Activated naive CD8-positive, alpha-beta T cell treated with anti-CD3 and anti-CD28 coated beads, Interleukin-2, amount 50 U/mL, for 16 hours (primary cell): ENCODE measurements around the gene PON1.

Experiments
- DNase-seq: peaks from one replicate; pipeline ENCODE4 v3.0.0-alpha.2; 2020; ENCODE audit warnings: low read depth, low spot score

Gene PON1

DNA sequence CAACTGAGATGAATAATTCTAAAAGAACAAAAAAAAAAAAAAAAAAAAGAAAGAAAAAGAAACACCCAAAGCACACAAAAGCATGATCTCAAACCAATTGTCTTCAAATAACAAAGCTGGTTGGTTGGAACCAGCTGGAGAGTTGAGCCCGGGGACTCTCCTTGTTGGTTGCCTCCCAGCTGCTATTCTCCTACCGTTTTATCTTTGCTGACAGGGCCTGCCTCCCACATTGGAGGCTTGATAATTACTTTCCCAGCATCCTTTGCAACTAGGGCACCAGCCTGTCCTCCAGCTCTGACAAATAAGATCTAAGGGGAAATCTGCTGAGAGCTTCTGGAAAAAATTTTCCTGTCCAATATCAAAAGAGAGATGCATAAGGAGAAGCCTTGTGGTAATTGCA, 6.8 kb downstream of the PON1 start:
- no peak for DNase-seq

- DNase-seq: no peak
Measured at GRCh38 chr7:95316588-95316987, 7.7 kb downstream of the PON1 start.

DNA sequence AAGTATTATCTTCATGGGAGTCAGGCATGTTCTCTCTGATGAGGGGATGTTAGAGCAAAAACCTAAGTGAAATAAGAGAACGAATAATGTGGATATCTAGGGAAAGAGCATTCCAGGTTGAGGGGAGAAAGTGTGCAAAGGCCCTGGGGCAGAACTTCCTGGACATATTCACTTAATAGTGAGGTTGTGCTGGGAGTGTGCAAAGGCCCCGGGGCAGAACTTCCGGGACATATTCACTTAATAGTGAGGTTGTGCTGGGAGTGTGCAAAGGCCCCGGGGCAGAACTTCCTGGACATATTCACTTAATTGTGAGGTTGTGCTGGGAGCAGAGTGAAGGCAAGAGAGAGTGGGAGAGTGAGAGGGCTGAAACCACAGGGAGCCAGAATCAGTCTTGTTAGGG, 11.8 kb downstream of the PON1 start:
- no peak for DNase-seq

DNA sequence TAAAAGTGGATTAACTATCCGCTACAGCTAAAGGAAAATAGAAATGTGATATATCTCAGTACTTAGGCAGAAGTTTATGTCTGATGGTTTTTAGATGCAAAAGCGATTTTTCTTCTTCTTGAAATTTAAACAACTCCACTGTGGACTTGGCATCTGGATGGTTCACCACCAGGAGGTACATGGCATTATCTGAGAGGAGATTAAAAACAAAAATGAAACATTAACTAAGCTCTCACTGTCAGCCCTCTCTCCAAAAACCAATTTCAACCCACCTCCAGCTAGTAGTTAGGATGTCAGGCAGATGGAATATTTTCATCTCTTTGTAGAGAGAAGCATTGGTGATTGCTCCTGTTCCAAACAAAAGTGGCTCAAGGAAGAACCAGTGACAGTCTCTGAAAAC, 12.9 kb downstream of the PON1 start:
- no peak for DNase-seq

DNA sequence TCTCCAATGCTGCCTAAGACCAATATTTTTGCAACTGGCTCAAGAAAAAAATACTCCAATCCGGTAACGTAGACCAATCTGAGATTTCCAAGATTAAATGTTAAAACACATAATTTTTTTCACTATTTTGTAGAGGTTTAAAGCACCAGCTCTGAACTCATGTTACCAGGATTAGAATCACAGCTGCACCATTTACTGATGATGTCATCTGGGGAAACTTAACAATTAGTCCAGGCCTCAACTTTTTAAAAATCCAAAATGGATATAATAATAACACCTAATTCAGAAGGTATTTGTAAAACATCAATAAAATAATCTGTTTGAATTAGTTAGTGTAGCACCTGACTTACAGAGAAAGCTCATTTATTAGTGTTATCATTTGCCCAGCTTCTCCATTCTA, 14.4 kb downstream of the PON1 start:
- no peak for DNase-seq

DNA sequence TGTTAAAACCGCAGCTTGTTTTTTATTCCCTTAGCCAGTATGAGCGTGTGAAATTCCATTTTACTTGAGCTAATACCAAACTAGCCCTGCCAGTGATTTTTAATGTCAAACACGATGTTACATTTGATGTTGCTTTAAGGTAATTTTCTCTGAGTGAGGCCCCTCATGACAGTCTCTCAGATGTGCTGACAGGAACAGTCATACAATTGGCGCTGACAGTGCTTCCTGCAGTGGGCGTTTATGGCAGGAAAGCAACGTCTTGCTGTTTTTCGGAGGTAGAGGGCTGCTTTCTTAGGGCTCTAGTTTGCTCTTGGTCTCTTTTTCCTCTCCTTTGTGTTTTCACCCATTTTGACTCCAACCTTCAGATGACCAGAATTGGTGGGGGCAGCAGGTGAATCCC, 19.3 kb downstream of the PON1 start:
- DNase-seq: no peak

GRCh38 chr7:95303013-95303905, 21.1 kb downstream of the PON1 start:
- no peak for DNase-seq

DNA sequence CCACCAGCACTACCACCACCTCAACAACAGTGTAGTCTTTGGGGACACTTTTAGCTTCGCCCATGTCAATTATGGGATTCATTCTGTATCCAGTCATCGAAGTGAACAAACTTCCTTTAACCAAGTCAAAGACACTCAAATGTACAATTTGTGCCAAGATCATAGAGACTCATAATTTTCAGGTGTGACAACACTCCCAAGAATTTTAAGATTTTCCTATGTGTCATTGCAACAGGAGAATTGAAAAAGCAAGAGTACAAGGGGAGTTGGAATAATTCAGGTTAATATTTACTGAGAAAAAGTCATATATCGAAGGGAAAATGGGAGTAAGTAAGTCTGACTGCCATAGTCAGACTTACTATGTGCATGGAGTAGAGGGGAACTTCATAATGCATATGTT, 26.2 kb downstream of the PON1 start:
- DNase-seq: no peak

GRCh38 chr7:95297041-95297440, 27.3 kb downstream of the PON1 start:
- DNase-seq: no peak

GRCh38 chr7:95296456-95296855, 27.9 kb downstream of the PON1 start:
- no peak for DNase-seq

DNA sequence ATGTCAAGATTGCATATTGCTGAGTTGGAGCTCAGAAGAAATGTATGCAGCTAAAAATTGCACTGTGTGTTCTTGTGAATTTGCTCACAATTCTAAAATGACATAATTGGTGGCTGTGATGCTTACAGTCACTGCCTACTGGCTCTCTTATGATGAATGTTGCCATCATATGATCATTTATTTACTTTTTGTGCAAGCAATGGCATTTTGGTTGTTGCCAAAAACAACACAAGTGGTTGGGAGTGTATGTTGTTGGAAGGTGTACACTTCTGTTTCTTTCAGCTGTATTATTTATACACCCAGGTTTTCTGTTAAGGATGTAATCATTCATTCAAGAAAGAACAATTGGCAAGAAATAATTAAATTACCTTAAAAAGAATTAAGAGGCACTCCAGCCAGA, 28.9 kb downstream of the PON1 start:
- no peak for DNase-seq

GRCh38 chr7:95290166-95290830, 34.0 kb downstream of the PON1 start:
- DNase-seq: no peak

- DNase-seq: no peak
Measured at GRCh38 chr7:95286096-95286495, 38.2 kb downstream of the PON1 start.

DNA sequence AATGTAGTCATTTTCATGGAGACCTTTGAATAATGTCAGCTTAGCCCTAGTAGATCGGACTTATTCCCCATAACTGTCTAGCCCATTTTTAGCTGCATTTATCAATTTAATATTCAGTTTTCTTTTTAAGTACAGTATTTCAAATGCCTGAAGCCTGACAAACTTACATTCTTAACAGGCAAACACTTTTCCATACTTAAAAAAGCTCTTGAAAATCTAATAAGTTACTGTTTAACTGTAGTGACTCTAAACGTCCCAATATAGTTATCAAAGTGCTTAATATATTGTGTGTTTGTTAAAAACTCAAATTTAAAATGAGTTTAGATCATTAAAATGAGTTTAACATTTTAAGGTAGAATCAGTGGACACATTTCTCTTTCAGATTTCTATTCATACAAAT, 44.9 kb downstream of the PON1 start:
- no peak for DNase-seq

- no peak for DNase-seq
Measured at GRCh38 chr7:95276114-95276513, 48.2 kb downstream of the PON1 start.

GRCh38 chr7:95269640-95270039, 54.7 kb downstream of the PON1 start:
- DNase-seq: no peak

DNA sequence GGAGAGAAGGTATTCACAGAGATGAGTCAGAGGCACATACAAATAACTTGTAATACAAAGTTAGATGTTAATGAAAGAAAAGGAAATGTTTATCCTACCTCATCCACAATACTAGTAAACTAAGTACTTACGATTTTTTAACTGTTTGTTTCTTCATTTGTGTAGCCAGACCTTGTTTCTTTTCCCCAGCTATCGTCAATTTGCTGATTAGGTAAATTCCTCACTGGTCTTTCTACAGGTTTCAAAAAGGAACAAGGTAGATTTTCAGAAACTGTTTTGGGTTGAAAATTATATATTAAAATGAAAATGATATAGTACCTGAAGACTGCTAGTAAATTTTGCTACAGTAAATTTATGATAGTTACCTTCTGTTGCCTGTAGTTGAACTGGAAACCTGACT, 56.6 kb downstream of the PON1 start:
- DNase-seq: no peak

- no peak for DNase-seq
Measured at GRCh38 chr7:95265634-95266033, 58.7 kb downstream of the PON1 start.

DNA sequence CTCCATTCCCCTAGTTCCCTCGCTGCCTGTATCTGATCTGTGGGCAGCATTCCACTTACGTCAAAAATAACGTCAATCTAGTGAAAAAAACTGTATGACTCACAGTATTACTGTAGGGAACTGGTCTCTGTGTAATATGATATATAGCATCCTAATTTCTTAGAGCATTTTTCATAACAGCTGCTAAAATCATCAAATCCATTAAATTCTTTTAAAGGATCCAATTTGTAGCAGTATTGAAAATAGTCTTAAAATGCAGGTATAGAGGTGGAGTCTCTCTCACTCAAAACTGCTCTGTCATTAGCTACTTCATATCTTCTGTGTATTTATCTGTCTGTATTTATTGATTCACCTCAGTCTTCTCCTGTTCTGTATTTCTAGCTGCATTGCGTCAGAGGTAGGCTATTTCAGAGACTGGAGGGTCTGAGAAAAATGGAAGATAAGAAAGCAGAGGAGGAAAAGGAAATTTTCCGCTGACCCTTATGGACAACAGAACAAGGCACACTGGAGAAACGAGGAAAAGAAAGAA, 59.9 kb downstream of the PON1 start:
- no peak for DNase-seq

GRCh38 chr7:95263785-95264362, 60.5 kb downstream of the PON1 start:
- DNase-seq: no peak

DNA sequence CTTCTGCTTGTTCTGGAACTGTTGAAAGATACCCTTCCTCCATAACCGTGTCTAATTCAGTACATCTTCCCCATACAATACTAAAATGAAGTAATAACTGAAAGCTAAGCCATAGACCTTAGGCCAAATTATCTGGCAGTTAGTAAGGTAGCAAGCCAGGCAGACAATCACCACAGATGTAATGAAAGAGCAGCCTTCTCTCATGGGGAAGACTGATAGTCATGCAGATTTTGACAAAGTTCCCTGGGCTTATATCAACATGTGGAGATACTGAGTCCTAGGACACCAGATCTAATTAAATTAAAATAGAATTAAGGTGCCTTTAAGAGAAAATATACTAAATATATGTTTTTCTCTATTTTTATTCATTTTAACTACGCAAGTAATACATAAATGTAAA, 61.5 kb downstream of the PON1 start:
- DNase-seq: no peak

DNA sequence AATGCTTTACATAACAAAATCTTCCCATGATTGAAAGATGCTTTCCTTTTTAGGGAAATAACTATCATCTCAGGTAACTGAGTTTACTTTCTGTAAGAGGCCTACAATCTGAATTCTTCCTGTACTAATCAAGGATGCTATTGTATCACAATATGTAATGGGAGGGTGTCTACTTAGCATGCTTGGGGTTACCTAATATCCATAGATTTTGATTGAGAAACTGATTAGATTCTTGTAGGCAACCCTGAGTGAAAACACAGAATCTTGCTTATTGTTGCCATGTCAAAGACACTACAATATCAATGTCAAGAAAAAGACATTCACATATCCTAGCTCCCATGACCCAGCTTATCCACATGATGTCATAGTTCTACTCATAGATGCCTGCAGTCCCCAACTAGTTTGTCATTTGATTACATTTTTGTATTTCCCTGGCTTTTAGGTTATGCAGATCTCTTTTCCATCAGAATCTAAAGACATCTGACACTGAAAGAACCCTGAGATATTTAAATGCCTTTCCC, 62.4 kb downstream of the PON1 start:
- DNase-seq: no peak
